H1 (cell line): ENCODE data around the gene CRYGA. TPM values are rescaled to one million over a fixed set of nuclear protein-coding genes. Genes with fewer than 3 reads are reported as not detected.

Source experiments
- CTCF ChIA-PET: fragments of 300-600 bp; sonication (Branson Sonifier 250); formaldehyde crosslinking; loops from one replicate; lab custom pipeline; 2021; ENCODE audit not compliant: partially characterized antibody; lab: Charles Lee
- POLR2A ChIA-PET: fragments of 300-600 bp; sonication (Branson Sonifier 250); formaldehyde crosslinking; loops from one replicate; lab custom pipeline; 2021; ENCODE audit warnings: inconsistent platforms; ENCODE audit not compliant: partially characterized antibody; lab: Charles Lee
- DNase-seq, 2 experiments: peaks; one replicate each; pipeline versions ENCODE4 v3.0.0 to v3.0.0-alpha.2; 2010 to 2022; ENCODE audit warnings: low spot score in 2 of 2, low read depth in 1 of 2, mixed read lengths in 1 of 2
- FAIRE-seq: peaks from 2 replicates; lab custom pipeline; 2011; peaks lifted over from hg19 to GRCh38; lab: Jason Lieb, UNC
- H2AFZ ChIP-seq: 2 replicates; pipeline ENCODE4 v1.8.1; 2012; ENCODE audit warnings: low read length, inconsistent platforms
- H2AK5ac ChIP-seq: 2 replicates; pipeline ENCODE4 v1.6.1; 2013; ENCODE audit warnings: low read depth, low read length
- H2BK120ac ChIP-seq: replicated peaks from 2 replicates; pipeline ENCODE3; 2013; ENCODE audit warnings: low read depth, low read length, inconsistent platforms
- H2BK12ac ChIP-seq: 2 replicates; pipeline ENCODE4 v1.6.1; 2013; ENCODE audit warnings: low read depth, low read length
- H2BK15ac ChIP-seq: 2 replicates; pipeline ENCODE4 v1.6.1; 2013; ENCODE audit warnings: low read length
- H2BK20ac ChIP-seq: 2 replicates; pipeline ENCODE4 v1.6.1; 2013; ENCODE audit warnings: low read length
- H2BK5ac ChIP-seq: 2 replicates; pipeline ENCODE4 v1.6.1; 2013; ENCODE audit warnings: low read depth, low read length
- H3K14ac ChIP-seq: 2 replicates; pipeline ENCODE4 v1.6.1; 2013; ENCODE audit warnings: inconsistent platforms; ENCODE audit not compliant: insufficient read length
- H3K18ac ChIP-seq: 2 replicates; pipeline ENCODE4 v1.6.1; 2013; ENCODE audit warnings: low read length; ENCODE audit errors: extremely low read depth
- H3K23ac ChIP-seq: 2 replicates; pipeline ENCODE4 v1.6.1; 2013; ENCODE audit warnings: inconsistent platforms; ENCODE audit not compliant: insufficient read length
- H3K23me2 ChIP-seq: 2 replicates; pipeline ENCODE4 v1.6.1; 2013; ENCODE audit warnings: low read depth, low read length
- H3K27ac ChIP-seq: 2 replicates; pipeline ENCODE4 v1.6.1; 2011; ENCODE audit warnings: low read depth, low read length, inconsistent platforms
- H3K27me3 ChIP-seq, 4 experiments: replicated peaks in 1 of 4; 1 replicate in 1 of 4; 2 replicates in 3 of 4; pipeline versions ENCODE4 v1.6.1 to v1.8.1; 2011 to 2013; ENCODE audit warnings: low read length in 3 of 4, mild to moderate bottlenecking in 3 of 4, inconsistent platforms in 2 of 4, mixed read lengths in 2 of 4, moderate library complexity in 1 of 4; ENCODE audit not compliant: control insufficient read depth in 3 of 4, insufficient read depth in 3 of 4; ENCODE audit errors: extremely low read depth in 1 of 4
- H3K36me3 ChIP-seq, 4 experiments: 2 replicates each; pipeline versions ENCODE4 v1.6.1 to v1.8.1; 2011 to 2013; ENCODE audit warnings: mild to moderate bottlenecking in 4 of 4, low read length in 3 of 4, moderate library complexity in 2 of 4, control low read depth in 1 of 4, inconsistent platforms in 1 of 4; ENCODE audit not compliant: insufficient read depth in 4 of 4, control insufficient read depth in 2 of 4
- H3K4ac ChIP-seq: replicated peaks from 2 replicates; pipeline ENCODE3; 2013; ENCODE audit warnings: low read length, low read depth, mixed read lengths, inconsistent platforms; ENCODE audit not compliant: insufficient read length
- H3K4me1 ChIP-seq, 4 experiments: replicated peaks in 1 of 4; 1 replicate in 1 of 4; 2 replicates in 3 of 4; pipeline versions ENCODE4 v1.6.1 to v1.8.1; 2011 to 2013; ENCODE audit warnings: low read length in 3 of 4, inconsistent platforms in 2 of 4, mixed read lengths in 1 of 4; ENCODE audit not compliant: insufficient read depth in 4 of 4, control insufficient read depth in 3 of 4
- H3K4me2 ChIP-seq, 2 experiments: 2 replicates each; pipeline versions ENCODE4 v1.6.1 to v1.8.1; 2011 to 2013; ENCODE audit warnings: low read depth in 2 of 2, low read length in 2 of 2, control low read depth in 1 of 2, inconsistent platforms in 1 of 2, mild to moderate bottlenecking in 1 of 2; ENCODE audit not compliant: insufficient read depth in 1 of 2
- H3K4me3 ChIP-seq, 4 experiments: fragments of 200-600, 300-600 bp in 1 of 4; sonication (generic), shearing (Covaris generic), sonication (Bioruptor Twin) in 1 of 4; 2 replicates each; pipeline versions ENCODE4 v1.5.1 to v1.8.1; 2011 to 2016; ENCODE audit warnings: low read length in 4 of 4, low read depth in 3 of 4, control low read depth in 2 of 4, inconsistent platforms in 2 of 4, mild to moderate bottlenecking in 2 of 4, mixed read lengths in 1 of 4, moderate library complexity in 1 of 4; ENCODE audit not compliant: insufficient read depth in 2 of 4; ENCODE audit errors: extremely low read depth in 1 of 4
- H3K56ac ChIP-seq: replicated peaks from 2 replicates; pipeline ENCODE3; 2013; ENCODE audit warnings: low read depth, mild to moderate bottlenecking, mixed read lengths, low read length, inconsistent platforms; ENCODE audit not compliant: insufficient read length
- H3K79me1 ChIP-seq: 2 replicates; pipeline ENCODE4 v1.6.1; 2013; ENCODE audit warnings: low read depth, low read length, control low read depth
- H3K79me2 ChIP-seq, 2 experiments: 2 replicates each; pipeline versions ENCODE4 v1.6.1 to v1.8.1; 2012 to 2013; ENCODE audit warnings: low read length in 2 of 2, mild to moderate bottlenecking in 2 of 2, inconsistent platforms in 1 of 2; ENCODE audit not compliant: insufficient read depth in 2 of 2, control insufficient read depth in 1 of 2
- H3K9ac ChIP-seq, 4 experiments: replicated peaks in 1 of 4; 1 replicate in 1 of 4; 2 replicates in 3 of 4; pipeline versions ENCODE4 v1.6.1 to v1.8.1; 2011 to 2013; ENCODE audit warnings: low read depth in 3 of 4, low read length in 3 of 4, control low read depth in 2 of 4, mild to moderate bottlenecking in 2 of 4, moderate library complexity in 2 of 4, inconsistent platforms in 1 of 4; ENCODE audit errors: extremely low read depth in 1 of 4
- H3K9me3 ChIP-seq, 2 experiments: 2 replicates each; pipeline versions ENCODE4 v1.6.1 to v1.8.1; 2012 to 2013; ENCODE audit warnings: mild to moderate bottlenecking in 2 of 2, moderate library complexity in 2 of 2, control low read depth in 1 of 2, inconsistent platforms in 1 of 2, low read depth in 1 of 2, low read length in 1 of 2, mixed read lengths in 1 of 2; ENCODE audit not compliant: insufficient read depth in 2 of 2
- H4K20me1 ChIP-seq, 2 experiments: replicated peaks in 1 of 2; 2 replicates each; pipeline versions ENCODE3 to v1.8.1; 2011 to 2013; ENCODE audit warnings: inconsistent platforms in 2 of 2, low read length in 2 of 2, mild to moderate bottlenecking in 1 of 2; ENCODE audit not compliant: insufficient read depth in 2 of 2, control insufficient read depth in 1 of 2
- H4K5ac ChIP-seq: 2 replicates; pipeline ENCODE4 v1.6.1; 2013; ENCODE audit warnings: low read length, low read depth, mixed read lengths, inconsistent platforms; ENCODE audit not compliant: insufficient read length
- H4K8ac ChIP-seq: 2 replicates; pipeline ENCODE4 v1.8.0; 2013; ENCODE audit warnings: mild to moderate bottlenecking, moderate library complexity, low read length, inconsistent platforms; ENCODE audit not compliant: insufficient read depth; ENCODE audit errors: extremely low read depth
- H4K91ac ChIP-seq: replicated peaks from 2 replicates; pipeline ENCODE3; 2013; ENCODE audit warnings: low read length, mixed read lengths, inconsistent platforms; ENCODE audit not compliant: insufficient read length
- ATF2 ChIP-seq: IDR thresholded peaks from 2 replicates; pipeline ENCODE4 v1.6.1; 2012; ENCODE audit warnings: low read length, inconsistent platforms
- GABPA ChIP-seq: IDR thresholded peaks from 2 replicates; pipeline ENCODE4 v1.6.1; 2011; ENCODE audit warnings: mild to moderate bottlenecking, low read length, moderate library complexity, borderline replicate concordance; ENCODE audit not compliant: insufficient read depth
- NANOG ChIP-seq: IDR thresholded peaks from 2 replicates; pipeline ENCODE4 v1.6.1; 2011; ENCODE audit warnings: low read length, low read depth, mild to moderate bottlenecking, inconsistent platforms; ENCODE audit not compliant: insufficient read depth, poor library complexity, severe bottlenecking
- POU5F1 ChIP-seq: IDR thresholded peaks from 2 replicates; pipeline ENCODE4 v1.6.1; 2011; ENCODE audit warnings: low read depth, mild to moderate bottlenecking, low read length, moderate library complexity
- TAF1 ChIP-seq: IDR thresholded peaks from 2 replicates; pipeline ENCODE4 v1.6.1; 2011; ENCODE audit warnings: mild to moderate bottlenecking, low read depth, low read length
- TAF7 ChIP-seq: optimal IDR thresholded peaks from 2 replicates; pipeline ENCODE3; 2011; ENCODE audit warnings: low read depth, mild to moderate bottlenecking, inconsistent platforms, low read length, moderate library complexity, borderline replicate concordance
- YY1 ChIP-seq: IDR thresholded peaks from 2 replicates; pipeline ENCODE4 v1.6.1; 2011; ENCODE audit warnings: low read depth, mild to moderate bottlenecking, low read length
- ZNF274 ChIP-seq: IDR thresholded peaks from 2 replicates; pipeline ENCODE4 v1.7.0; 2012; ENCODE audit warnings: low read length, borderline replicate concordance; ENCODE audit errors: extremely low read depth
- polyA plus RNA-seq, 7 experiments: library from polyadenylated mRNA; depleted of rRNA in 3 of 7; stranded (reverse) in 5 of 7; unstranded in 2 of 7; fragments of >200 nt in 5 of 7; fragments of 200-250 nt in 2 of 7; gene quantifications; 1 replicate in 5 of 7; 2 replicates in 1 of 7; 4 replicates in 1 of 7; pipeline versions ENCODE4 v1.2.1 to v1.2.3, GENCODE V29; 2011 to 2013; ENCODE audit warnings: missing spikeins in 2 of 7, mixed read lengths in 2 of 7
- total RNA-seq: library from RNA; stranded (reverse); fragmentation: NEBNext Ultra II Directional; extraction: Animal tissue kit (Norgen Biotek cat#: 25700); gene quantifications from 2 replicates; pipeline ENCODE4 v1.2.1, GENCODE V29; 2021

The CRYGA gene
- total and polyA plus RNA-seq, 2 of the 8 experiments (the other 6 are each of a cell fraction or from before 2014, with no cell fraction given) = not detected

GRCh38 chr2:208150094-208150493 lies 13.3 kb downstream of the CRYGA start:
- TF ChIP-seq YY1 (no peak), NANOG (no peak), GABPA (no peak), ZNF274 (no peak), ATF2 (no peak), TAF7 (no peak), POU5F1 (no peak), TAF1 (no peak)
- H3K18ac ChIP-seq = no peak overlapping the region
- no peak overlapping the region for H4K91ac ChIP-seq
- H2BK20ac ChIP-seq = no peak overlapping the region
- no peak for DNase-seq
- ChIA-PET POLR2A (interaction anchor here (1.1 kb wide), 1 partner anchor 11 kb away, joined by 3 read pairs; no protein-coding TSS in a partner anchor), CTCF (interaction anchor here (1.0 to 6.5 kb wide), 7 partner anchors 10 to 517 kb away, joined by 3 to 56 read pairs (median 3); partner anchors contain the start of gene IDH1)
- no peak overlapping the region for H2BK5ac ChIP-seq
- H4K20me1 ChIP-seq = no peaks in the 10 kb centered on the region
- no peak for FAIRE-seq
- H4K8ac ChIP-seq = no peak overlapping the region
- no peak overlapping the region for H3K23ac ChIP-seq
- no peaks in the 10 kb centered on the region for H3K23me2 ChIP-seq
- 0 out of 4 replicates have a peak, but pooled peaks cover 2 to 5% of the 10 kb centered on the region in 2 experiments for H3K9me3 ChIP-seq
- H3K9ac ChIP-seq = no peak overlapping the region
- H4K5ac ChIP-seq = no peak overlapping the region
- no peaks in the 10 kb centered on the region; a peak in 1 of 7 replicates for H3K27me3 ChIP-seq
- no peak overlapping the region for H3K4ac ChIP-seq
- H3K14ac ChIP-seq = no peak overlapping the region
- H3K27ac ChIP-seq = no peak overlapping the region
- no peak overlapping the region for H2AK5ac ChIP-seq
- no peaks in the 10 kb centered on the region for H3K36me3 ChIP-seq
- no peak overlapping the region for H2BK15ac ChIP-seq
- no peak overlapping the region for H2BK120ac ChIP-seq
- H2BK12ac ChIP-seq = no peak overlapping the region
- H3K56ac ChIP-seq = no peak overlapping the region
- no peaks in the 10 kb centered on the region for H3K79me2 ChIP-seq
- H3K4me1 ChIP-seq = 0 out of 7 replicates have a peak, but pooled peaks cover 0 to 3% (median 0%) of the 10 kb centered on the region in 4 experiments
- H2AFZ ChIP-seq = no peak overlapping the region
- H3K79me1 ChIP-seq = no peaks in the 10 kb centered on the region
- H3K4me2 ChIP-seq = no peak overlapping the region
- no peak overlapping the region for H3K4me3 ChIP-seq
